Parathyroid adenoma (tissue), 2 donors: ENCODE data around the gene CAPZB.

ENCODE experiments used
- H2AFZ ChIP-seq: fragments of 300-600 bp; sonication (generic); one replicate; pipeline ENCODE4 v1.7.0; 2017; ENCODE audit warnings: antibody characterized with exemption, mild to moderate bottlenecking
- H3K27ac ChIP-seq: fragments of 300-600 bp; sonication (generic); one replicate; pipeline ENCODE4 v1.7.0; 2017
- H3K27me3 ChIP-seq: fragments of 300-600 bp; sonication (generic); one replicate; pipeline ENCODE4 v1.7.0; 2017; ENCODE audit warnings: low read length; ENCODE audit not compliant: control insufficient read depth, insufficient read depth
- H3K36me3 ChIP-seq: fragments of 300-600 bp; sonication (generic); one replicate; pipeline ENCODE4 v1.7.0; 2017; ENCODE audit warnings: low read length; ENCODE audit not compliant: control insufficient read depth, insufficient read depth
- H3K4me1 ChIP-seq: fragments of 300-600 bp; sonication (generic); one replicate; pipeline ENCODE4 v1.7.0; 2017; ENCODE audit warnings: control low read depth
- H3K4me2 ChIP-seq: fragments of 300-600 bp; sonication (generic); one replicate; pipeline ENCODE4 v1.7.0; 2017; ENCODE audit warnings: low read length
- H3K4me3 ChIP-seq: fragments of 300-600 bp; sonication (generic); one replicate; pipeline ENCODE4 v1.7.0; 2017; ENCODE audit warnings: low read depth, low read length
- H3K79me2 ChIP-seq: fragments of 300-600 bp; sonication (generic); one replicate; pipeline ENCODE4 v1.7.0; 2017; ENCODE audit warnings: control low read depth
- H3K9ac ChIP-seq: fragments of 300-600 bp; sonication (generic); one replicate; pipeline ENCODE4 v1.7.0; 2017; ENCODE audit warnings: mild to moderate bottlenecking
- H3K9me3 ChIP-seq: fragments of 300-600 bp; sonication (generic); one replicate; pipeline ENCODE4 v1.7.0; 2017; ENCODE audit warnings: low read length; ENCODE audit not compliant: control insufficient read depth
- TF ChIP-seq, protein P1 (sequence below): fragments of 300-600 bp; sonication (generic); IDR thresholded peaks from one replicate; pipeline ENCODE4 v1.7.0; 2017; ENCODE audit warnings: antibody characterized with exemption, mild to moderate bottlenecking
- donor health status: primary hyperparathyroidism.

Gene CAPZB

DNA sequence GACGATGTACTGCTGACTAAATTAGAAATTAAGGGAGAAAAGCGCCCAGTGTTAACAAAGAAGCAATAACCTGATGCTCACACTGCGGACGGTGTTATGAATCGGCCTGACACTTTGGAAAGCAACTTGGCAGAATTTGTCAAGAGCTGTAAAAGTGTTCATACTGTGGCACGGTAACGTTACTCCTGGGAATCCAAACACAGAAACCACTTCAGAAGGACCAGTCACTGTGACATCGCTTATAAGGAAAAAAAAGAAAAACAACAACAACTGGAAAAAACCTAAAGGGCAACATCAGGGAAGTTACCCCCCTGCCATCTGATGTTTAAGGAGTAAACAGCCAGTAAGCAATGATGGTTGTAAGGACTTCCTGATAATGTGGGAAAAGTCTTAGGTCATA lies 27.7 kb downstream of the CAPZB start:
- TF ChIP-seq, protein P1, sequence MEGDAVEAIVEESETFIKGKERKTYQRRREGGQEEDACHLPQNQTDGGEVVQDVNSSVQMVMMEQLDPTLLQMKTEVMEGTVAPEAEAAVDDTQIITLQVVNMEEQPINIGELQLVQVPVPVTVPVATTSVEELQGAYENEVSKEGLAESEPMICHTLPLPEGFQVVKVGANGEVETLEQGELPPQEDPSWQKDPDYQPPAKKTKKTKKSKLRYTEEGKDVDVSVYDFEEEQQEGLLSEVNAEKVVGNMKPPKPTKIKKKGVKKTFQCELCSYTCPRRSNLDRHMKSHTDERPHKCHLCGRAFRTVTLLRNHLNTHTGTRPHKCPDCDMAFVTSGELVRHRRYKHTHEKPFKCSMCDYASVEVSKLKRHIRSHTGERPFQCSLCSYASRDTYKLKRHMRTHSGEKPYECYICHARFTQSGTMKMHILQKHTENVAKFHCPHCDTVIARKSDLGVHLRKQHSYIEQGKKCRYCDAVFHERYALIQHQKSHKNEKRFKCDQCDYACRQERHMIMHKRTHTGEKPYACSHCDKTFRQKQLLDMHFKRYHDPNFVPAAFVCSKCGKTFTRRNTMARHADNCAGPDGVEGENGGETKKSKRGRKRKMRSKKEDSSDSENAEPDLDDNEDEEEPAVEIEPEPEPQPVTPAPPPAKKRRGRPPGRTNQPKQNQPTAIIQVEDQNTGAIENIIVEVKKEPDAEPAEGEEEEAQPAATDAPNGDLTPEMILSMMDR, result no peak
- peaks cover 30% of the 10 kb centered on the region for H3K79me2 ChIP-seq
- no peaks in the 10 kb centered on the region for H3K9me3 ChIP-seq
- no peak overlapping the region for H3K9ac ChIP-seq
- H3K4me2 ChIP-seq, result no peak overlapping the region
- H3K4me3 ChIP-seq, result no peak overlapping the region
- H3K27ac ChIP-seq, result no peak overlapping the region
- no peaks in the 10 kb centered on the region for H3K36me3 ChIP-seq
- H2AFZ ChIP-seq, result no peak overlapping the region
- no peaks in the 10 kb centered on the region for H3K27me3 ChIP-seq
- peaks cover 6% of the 10 kb centered on the region for H3K4me1 ChIP-seq

DNA sequence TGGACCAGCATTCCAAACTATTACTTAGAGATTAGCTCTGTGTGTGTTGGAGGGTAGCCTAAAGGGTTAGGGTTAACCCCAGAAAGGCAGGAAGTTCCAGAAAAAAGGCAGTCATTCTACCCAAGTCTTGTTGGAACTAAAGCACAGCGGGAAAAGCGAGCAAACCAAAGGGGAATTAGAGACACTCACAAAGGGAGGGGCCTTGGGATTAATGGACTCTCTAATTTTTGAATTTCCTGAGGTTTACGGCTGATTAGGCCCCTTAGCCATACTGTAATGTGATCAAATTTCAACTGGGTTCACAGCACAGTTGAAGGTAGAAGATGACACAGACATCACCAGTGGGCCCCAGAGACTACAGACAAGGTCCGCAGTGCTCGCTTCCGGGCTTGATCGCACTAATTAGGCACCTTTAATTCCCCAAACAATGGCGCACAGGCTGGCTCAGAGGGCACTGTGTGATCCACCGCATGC lies 28.3 kb downstream of the CAPZB start:
- peaks cover 6% of the 10 kb centered on the region for H3K4me1 ChIP-seq
- no peak overlapping the region for H3K4me3 ChIP-seq
- H3K27ac ChIP-seq, result no peak overlapping the region
- no peak overlapping the region for H3K4me2 ChIP-seq
- H3K79me2 ChIP-seq, result peaks cover 34% of the 10 kb centered on the region
- no peak overlapping the region for H2AFZ ChIP-seq
- H3K9me3 ChIP-seq, result no peaks in the 10 kb centered on the region
- H3K36me3 ChIP-seq, result no peaks in the 10 kb centered on the region
- TF ChIP-seq, protein P1, result no peak
- no peak overlapping the region for H3K9ac ChIP-seq
- H3K27me3 ChIP-seq, result no peaks in the 10 kb centered on the region

DNA sequence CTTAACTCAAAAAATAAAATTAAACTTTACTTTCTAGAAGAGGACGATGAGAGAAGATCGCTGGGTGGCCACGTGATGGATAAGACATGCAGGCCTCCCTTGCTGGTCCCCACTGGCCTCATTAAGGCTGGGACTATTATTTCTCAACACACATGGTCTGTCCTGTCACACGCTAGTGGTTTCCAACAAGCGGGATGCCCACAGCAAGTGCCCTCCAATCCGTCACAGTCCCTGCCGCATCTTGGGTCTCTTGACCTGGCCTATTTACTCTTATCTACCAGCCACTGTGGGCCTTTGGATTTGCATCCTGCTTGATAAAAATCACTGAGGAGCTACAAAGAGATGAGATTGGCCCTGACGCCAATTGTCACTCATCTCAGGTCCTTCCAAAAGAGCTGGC lies 30.0 kb downstream of the CAPZB start:
- no peaks in the 10 kb centered on the region for H3K36me3 ChIP-seq
- H3K79me2 ChIP-seq, result peaks cover 26% of the 10 kb centered on the region
- H3K4me2 ChIP-seq, result no peak overlapping the region
- H3K4me3 ChIP-seq, result no peak overlapping the region
- no peaks in the 10 kb centered on the region for H3K9me3 ChIP-seq
- H3K27ac ChIP-seq, result peak overlapping the region; percentile 15
- no peak overlapping the region for H3K9ac ChIP-seq
- H3K27me3 ChIP-seq, result no peaks in the 10 kb centered on the region
- H2AFZ ChIP-seq, result no peak overlapping the region
- H3K4me1 ChIP-seq, result peaks cover 6% of the 10 kb centered on the region
- TF ChIP-seq, protein P1, result no peak

DNA sequence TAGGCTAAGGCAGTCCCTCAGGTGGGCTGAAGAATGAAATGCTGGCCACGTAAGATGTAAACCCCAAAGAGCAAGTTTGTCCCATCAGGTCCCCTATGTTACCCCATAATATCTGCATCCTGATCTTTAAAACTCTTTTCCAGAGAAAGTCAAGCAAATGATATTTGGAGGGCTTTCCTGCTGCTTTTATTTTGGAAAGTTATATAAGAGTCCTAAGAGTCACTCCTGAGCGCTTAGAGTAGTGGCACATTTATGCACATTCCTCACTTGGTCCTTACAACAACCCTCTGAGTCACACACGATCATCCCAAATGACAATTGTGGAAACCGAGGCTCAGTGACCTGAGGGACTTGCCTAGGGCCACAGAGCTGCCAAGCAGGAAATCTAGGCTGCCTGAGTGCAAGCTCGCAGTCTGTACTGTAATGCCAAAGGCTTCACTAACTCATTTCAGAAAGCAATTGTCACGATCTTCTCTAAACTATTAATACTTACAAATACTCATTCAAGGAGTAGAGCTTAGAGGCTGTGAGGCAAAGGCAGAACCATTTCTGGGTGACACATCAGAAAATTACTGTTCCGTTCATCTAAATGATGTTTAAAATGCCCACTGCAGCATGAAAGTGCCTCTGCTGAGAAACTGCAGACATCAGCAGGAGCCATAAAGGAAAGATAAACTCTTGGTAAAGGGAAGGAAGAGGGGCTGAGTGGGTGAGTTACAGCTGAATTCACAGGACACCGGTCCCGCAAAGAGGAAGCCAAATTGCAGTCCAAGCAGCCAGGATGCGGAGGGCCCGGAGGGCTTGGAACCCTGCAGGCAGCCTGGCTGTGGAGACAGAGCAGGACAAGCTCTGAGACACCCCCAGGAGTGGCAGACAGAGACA lies 30.8 kb downstream of the CAPZB start:
- TF ChIP-seq, protein P1, result no peak
- Histone ChIP-seq H3K27me3 (no peaks in the 10 kb centered on the region), H3K27ac (peak overlapping the region; percentile 29), H3K79me2 (peaks cover 27% of the 10 kb centered on the region), H3K36me3 (no peaks in the 10 kb centered on the region), H3K9ac (no peak overlapping the region), H3K9me3 (no peaks in the 10 kb centered on the region), H3K4me2 (peak overlapping the region; percentile 27), H3K4me3 (no peak overlapping the region), H2AFZ (no peak overlapping the region), H3K4me1 (peaks cover 6% of the 10 kb centered on the region)
